ENCODE results near the gene SUPT20HL1.
"Not testable (repeated sequence)": the region's sequence is repeated elsewhere in the genome, so short reads cannot be mapped to it uniquely, and the experiment has no call there.

- TF ChIP-seq CTCF (conservative IDR thresholded peaks at IDR 0.05); ZFX (IDR thresholded peaks at IDR 0.05): not testable (repeated sequence)
These were observed 1.8 kb downstream of the SUPT20HL1 start for GRCh38 chrX:24362089-24362745.

Data from C4-2B (cell line).